SK-N-SH (cell line): ENCODE data around the gene TAF1A. TPM values are rescaled to one million over a fixed set of nuclear protein-coding genes. Genes with fewer than 3 reads are reported as not detected.
A peak's percentile ranks its signal among the peaks of the same experiment; 100 is the strongest.

Experiments used
- CTCF ChIA-PET: fragments of 300-600, 350-600 bp; formaldehyde crosslinking; extraction: SDS; loops from one replicate; lab custom pipeline; 2021; lab: Yijun Ruan, JAX
- POLR2A ChIA-PET: fragments of 350-600 bp; sonication (Branson Sonifier 250); formaldehyde crosslinking; extraction: SDS; loops from one replicate; lab custom pipeline; 2020; ENCODE audit warnings: antibody characterized with exemption, inconsistent platforms; lab: Yijun Ruan, JAX
- DNase-seq: peaks from one replicate; pipeline ENCODE4 v3.0.0; 2012
- H2AFZ ChIP-seq: fragments of 200-600 bp; sonication (generic); 2 replicates; pipeline ENCODE4 v1.8.1; 2016; ENCODE audit warnings: antibody characterized with exemption, mild to moderate bottlenecking, low read depth
- H3F3A ChIP-seq: fragments of 200-600 bp; sonication (generic); replicated peaks from 2 replicates; pipeline ENCODE3; 2016; ENCODE audit warnings: antibody characterized with exemption, mild to moderate bottlenecking; ENCODE audit not compliant: insufficient read depth
- H3K27ac ChIP-seq, 2 experiments: fragments of 200-500 bp in 1 of 2; fragments of 200-600 bp in 1 of 2; sonication (Bioruptor generic) in 1 of 2; sonication (generic), shearing (Covaris generic) in 1 of 2; 2 replicates each; pipeline versions ENCODE4 v1.5.1 to v1.6.1; 2014 to 2016; ENCODE audit warnings: low read depth in 2 of 2, inconsistent platforms in 1 of 2, low read length in 1 of 2, mild to moderate bottlenecking in 1 of 2, mixed read lengths in 1 of 2
- H3K27me3 ChIP-seq: fragments of 200-600 bp; sonication (generic), shearing (Covaris generic); 2 replicates; pipeline ENCODE4 v1.6.1; 2016; ENCODE audit warnings: mixed run types; ENCODE audit not compliant: insufficient read depth
- H3K36me3 ChIP-seq, 2 experiments: fragments of 200-500 bp in 1 of 2; fragments of 200-600 bp in 1 of 2; sonication (Bioruptor generic) in 1 of 2; sonication (generic) in 1 of 2; replicated peaks in 1 of 2; 2 replicates each; pipeline versions ENCODE3 to v1.5.1; 2014 to 2016; ENCODE audit warnings: low read length in 1 of 2, mild to moderate bottlenecking in 1 of 2; ENCODE audit not compliant: insufficient read depth in 2 of 2, control insufficient read depth in 1 of 2
- H3K4me1 ChIP-seq, 2 experiments: fragments of 200-500 bp in 1 of 2; fragments of 200-600 bp in 1 of 2; sonication (Bioruptor generic) in 1 of 2; sonication (generic), shearing (Covaris generic) in 1 of 2; 2 replicates each; pipeline versions ENCODE4 v1.5.1 to v1.6.1; 2014 to 2016; ENCODE audit warnings: low read depth in 1 of 2, low read length in 1 of 2, mixed run types in 1 of 2; ENCODE audit not compliant: insufficient read depth in 2 of 2, control insufficient read depth in 1 of 2
- H3K4me2 ChIP-seq: fragments of 200-600 bp; sonication (generic), shearing (Covaris generic); 2 replicates; pipeline ENCODE4 v1.6.1; 2017; ENCODE audit warnings: mixed run types
- H3K4me3 ChIP-seq, 2 experiments: fragments of 200-500 bp in 1 of 2; fragments of 200-600 bp in 1 of 2; sonication (Bioruptor generic) in 1 of 2; sonication (generic), shearing (Covaris generic) in 1 of 2; 2 replicates each; pipeline versions ENCODE4 v1.5.1 to v1.8.1; 2014 to 2016; ENCODE audit warnings: low read depth in 2 of 2, inconsistent platforms in 1 of 2, low read length in 1 of 2, mild to moderate bottlenecking in 1 of 2, mixed read lengths in 1 of 2, moderate library complexity in 1 of 2
- H3K79me2 ChIP-seq: fragments of 200-600 bp; sonication (generic); 2 replicates; pipeline ENCODE4 v1.8.1; 2017; ENCODE audit warnings: mild to moderate bottlenecking; ENCODE audit not compliant: insufficient read depth
- H3K9ac ChIP-seq: fragments of 200-600 bp; sonication (generic); 2 replicates; pipeline ENCODE4 v1.6.1; 2017; ENCODE audit warnings: mixed run types
- H3K9me2 ChIP-seq: fragments of 200-600 bp; sonication (generic); 2 replicates; pipeline ENCODE4 v1.6.1; 2017; ENCODE audit warnings: mixed run types
- H3K9me3 ChIP-seq: fragments of 200-600 bp; sonication (generic); 2 replicates; pipeline ENCODE4 v1.6.1; 2017; ENCODE audit warnings: mixed run types, mild to moderate bottlenecking, moderate library complexity
- H4K20me1 ChIP-seq: fragments of 200-600 bp; sonication (generic); 2 replicates; pipeline ENCODE4 v1.6.1; 2017; ENCODE audit warnings: mild to moderate bottlenecking, mixed run types; ENCODE audit not compliant: insufficient read depth
- FOSL2 ChIP-seq: IDR thresholded peaks from 2 replicates; pipeline ENCODE4 v1.4.0; 2012; ENCODE audit warnings: low read depth, mild to moderate bottlenecking, moderate library complexity, borderline replicate concordance
- FOXJ3 ChIP-seq: sonication (generic); formaldehyde crosslinking; IDR thresholded peaks from 2 replicates; pipeline ENCODE4 v1.5.1; 2020; ENCODE audit warnings: mild to moderate bottlenecking, missing genetic modification reagents
- FOXM1 ChIP-seq: IDR thresholded peaks from 2 replicates; pipeline ENCODE4 v1.4.0; 2012; ENCODE audit warnings: low read depth, mild to moderate bottlenecking
- JUND ChIP-seq: IDR thresholded peaks from 2 replicates; pipeline ENCODE4 v1.4.0; 2012
- NFIC ChIP-seq: IDR thresholded peaks from 2 replicates; pipeline ENCODE4 v1.4.0; 2012; ENCODE audit warnings: borderline replicate concordance
- PBX3 ChIP-seq: IDR thresholded peaks from 2 replicates; pipeline ENCODE4; 2012
- SIN3A ChIP-seq: IDR thresholded peaks from 2 replicates; pipeline ENCODE4 v1.6.1; 2012; ENCODE audit warnings: low read depth, mild to moderate bottlenecking, low read length, moderate library complexity, borderline replicate concordance
- TAF1 ChIP-seq: IDR thresholded peaks from 2 replicates; pipeline ENCODE4 v1.6.1; 2012; ENCODE audit warnings: low read depth, mild to moderate bottlenecking, low read length, moderate library complexity, borderline replicate concordance
- WGBS: methylation state at CpG from one replicate; pipeline ENCODE4 v1.1.6; 2017; ENCODE audit warnings: low lambda C conversion rate; 5-methylcytosine and 5-hydroxymethylcytosine counted together
- polyA plus RNA-seq, 3 experiments: library from polyadenylated mRNA; depleted of rRNA; stranded (reverse); fragments of >200 nt; gene quantifications; 2 replicates each; pipeline ENCODE4 v1.2.3, GENCODE V29; 2012
- TF ChIP-seq, protein P1 (sequence below): IDR thresholded peaks from 2 replicates; pipeline ENCODE4 v1.4.0; 2012; ENCODE audit warnings: low read depth, borderline replicate concordance

The TAF1A gene
- polyA plus RNA-seq, 1 of the 3 experiments (the other 2 are of a cell fraction) = 4.6 TPM

DNA sequence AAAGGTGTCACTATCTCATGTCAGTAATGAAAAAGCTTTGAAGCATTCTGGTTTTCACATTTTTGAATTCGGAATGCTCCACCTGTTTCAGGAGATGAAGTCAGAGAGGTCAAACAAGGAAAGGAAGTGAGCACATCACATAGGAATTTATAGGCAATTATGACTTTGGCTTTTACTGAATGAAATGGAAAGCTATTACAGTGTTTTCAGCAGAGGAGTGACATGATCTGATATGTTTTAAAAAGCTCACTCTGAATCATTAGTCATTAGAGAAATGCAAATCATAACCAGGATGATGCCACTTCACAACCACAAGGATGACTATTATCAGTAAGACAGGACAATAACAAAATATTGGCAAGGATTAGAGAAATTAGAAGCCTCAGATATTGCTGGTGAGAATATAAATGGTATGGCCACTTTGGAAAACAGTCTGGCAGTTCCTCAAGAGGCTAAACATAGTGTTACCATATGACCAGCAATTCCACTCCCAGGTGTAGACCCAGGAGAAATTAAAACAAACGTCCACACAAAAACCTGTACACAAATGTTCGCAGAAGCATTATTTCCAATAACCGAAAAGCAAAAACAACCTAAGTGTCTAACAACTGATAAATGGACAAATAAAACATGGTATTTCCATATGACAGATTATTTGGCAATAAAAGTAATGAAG, 7.5 kb downstream of the TAF1A start:
- Histone ChIP-seq H3K27ac (peak overlapping the region in 1 of 2 experiments; percentile 33; a peak in 2 of 4 replicates), H3K4me2 (no peak overlapping the region), H3K4me1 (peaks cover 0 to 8% of the 10 kb centered on the region in 2 experiments; a peak in 2 of 4 replicates), H3F3A (peaks cover 10% of the 10 kb centered on the region), H3K4me3 (no peak overlapping the region), H3K9me2 (no peaks in the 10 kb centered on the region), H3K9ac (no peak overlapping the region), H3K9me3 (no peaks in the 10 kb centered on the region), H4K20me1 (no peaks in the 10 kb centered on the region), H2AFZ (no peak overlapping the region), H3K79me2 (peaks cover 76% of the 10 kb centered on the region; the same call in 1 of the 2 replicates), H3K27me3 (no peaks in the 10 kb centered on the region), H3K36me3 (peaks cover 61 to 83% of the 10 kb centered on the region in 2 experiments)
- WGBS = 85% methylated on average over 4 of the region's 4 CpGs
- TF ChIP-seq FOSL2 (0 out of 2 replicates have a peak, but pooled peaks have one; percentile 22), PBX3 (0 out of 2 replicates have a peak, but pooled peaks have one; percentile 5), TAF1 (no peak), JUND (peak; percentile 35; the same call in 1 of the 2 replicates), FOXJ3 (CRISPR knock-in tag) (no peak)
- TF ChIP-seq, protein P1, sequence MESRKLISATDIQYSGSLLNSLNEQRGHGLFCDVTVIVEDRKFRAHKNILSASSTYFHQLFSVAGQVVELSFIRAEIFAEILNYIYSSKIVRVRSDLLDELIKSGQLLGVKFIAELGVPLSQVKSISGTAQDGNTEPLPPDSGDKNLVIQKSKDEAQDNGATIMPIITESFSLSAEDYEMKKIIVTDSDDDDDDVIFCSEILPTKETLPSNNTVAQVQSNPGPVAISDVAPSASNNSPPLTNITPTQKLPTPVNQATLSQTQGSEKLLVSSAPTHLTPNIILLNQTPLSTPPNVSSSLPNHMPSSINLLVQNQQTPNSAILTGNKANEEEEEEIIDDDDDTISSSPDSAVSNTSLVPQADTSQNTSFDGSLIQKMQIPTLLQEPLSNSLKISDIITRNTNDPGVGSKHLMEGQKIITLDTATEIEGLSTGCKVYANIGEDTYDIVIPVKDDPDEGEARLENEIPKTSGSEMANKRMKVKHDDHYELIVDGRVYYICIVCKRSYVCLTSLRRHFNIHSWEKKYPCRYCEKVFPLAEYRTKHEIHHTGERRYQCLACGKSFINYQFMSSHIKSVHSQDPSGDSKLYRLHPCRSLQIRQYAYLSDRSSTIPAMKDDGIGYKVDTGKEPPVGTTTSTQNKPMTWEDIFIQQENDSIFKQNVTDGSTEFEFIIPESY = no peak
- CTCF ChIA-PET = interaction anchor here (0.6 to 1.4 kb wide), 2 partner anchors 21 to 127 kb away, joined by 3 read pairs; no protein-coding TSS in a partner anchor
- POLR2A ChIA-PET = no interaction called here
- DNase-seq = no peak

DNA sequence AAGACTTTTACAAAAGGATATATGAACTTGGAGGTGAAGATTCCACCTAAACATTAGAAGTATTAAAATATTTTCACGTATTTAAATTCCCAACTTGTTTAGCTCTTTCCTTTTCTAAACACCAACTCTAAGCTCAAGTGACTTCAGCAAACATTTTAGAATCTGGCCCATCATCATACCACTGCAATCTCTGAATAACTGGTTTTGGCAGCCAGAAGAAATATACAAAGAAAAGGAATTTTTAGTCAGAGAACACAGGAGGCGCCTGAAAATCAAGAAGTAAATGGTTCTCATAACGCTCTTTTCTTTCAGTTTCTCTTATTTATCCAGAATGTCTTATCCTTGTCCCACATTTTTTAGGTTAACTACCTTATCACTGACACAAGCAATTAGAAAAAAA, 10.4 kb downstream of the TAF1A start:
- POLR2A ChIA-PET = no interaction called here
- peaks cover 46% of the 10 kb centered on the region; the same call in 1 of the 2 replicates for H3K79me2 ChIP-seq
- no peaks in the 10 kb centered on the region for H3K27me3 ChIP-seq
- H4K20me1 ChIP-seq = no peaks in the 10 kb centered on the region
- H3K4me2 ChIP-seq = no peak overlapping the region
- peaks cover 47 to 83% of the 10 kb centered on the region in 2 experiments for H3K36me3 ChIP-seq
- TF ChIP-seq FOXM1 (no peak), SIN3A (no peak), NFIC (no peak)
- no peak overlapping the region for H3K4me3 ChIP-seq
- H3K9me2 ChIP-seq = no peaks in the 10 kb centered on the region
- H3F3A ChIP-seq = peaks cover 10% of the 10 kb centered on the region
- no peaks in the 10 kb centered on the region for H3K9me3 ChIP-seq
- no peak for DNase-seq
- CTCF ChIA-PET = interaction anchor here (0.6 kb wide), 1 partner anchor 9 kb away, joined by 3 read pairs; no protein-coding TSS in a partner anchor
- no peak overlapping the region for H3K9ac ChIP-seq
- WGBS = 93% methylated on average over 3 of the region's 3 CpGs
- peaks cover 0 to 8% of the 10 kb centered on the region in 2 experiments; a peak in 2 of 4 replicates for H3K4me1 ChIP-seq
- no peak overlapping the region for H2AFZ ChIP-seq
- no peak overlapping the region for H3K27ac ChIP-seq
